Nephron progenitor cell (in vitro differentiated cells): ENCODE data around the gene ARHGEF1.
A peak's percentile ranks its signal among the peaks of the same experiment; 100 is the strongest.

ENCODE experiments used
- DNase-seq: peaks from one replicate; pipeline ENCODE4 v3.0.0; 2021
- H3K27ac Mint-ChIP-seq: 2 replicates; pipeline ENCODE4 v1.8.0; 2021; ENCODE audit warnings: mild to moderate bottlenecking, moderate library complexity, mixed read lengths
- H3K27me3 Mint-ChIP-seq: 2 replicates; pipeline ENCODE4 v1.8.0; 2021; ENCODE audit warnings: mild to moderate bottlenecking, low read depth, mixed read lengths; ENCODE audit not compliant: poor library complexity
- H3K36me3 Mint-ChIP-seq: 2 replicates; pipeline ENCODE4 v1.8.0; 2021; ENCODE audit warnings: low read depth, mixed read lengths
- H3K4me1 Mint-ChIP-seq: 2 replicates; pipeline ENCODE4 v1.8.0; 2021; ENCODE audit warnings: mixed read lengths
- H3K4me3 Mint-ChIP-seq: 2 replicates; pipeline ENCODE4 v1.8.0; 2021; ENCODE audit warnings: mild to moderate bottlenecking, moderate library complexity, mixed read lengths
- H3K9me3 Mint-ChIP-seq: 2 replicates; pipeline ENCODE4 v1.8.0; 2021; ENCODE audit warnings: mild to moderate bottlenecking, moderate library complexity, mixed read lengths
- CTCF ChIP-seq: fragments of 200-600 bp; sonication (generic); IDR thresholded peaks from 2 replicates; pipeline ENCODE4 v1.5.0; 2021; ENCODE audit warnings: antibody characterized with exemption

Gene ARHGEF1

GRCh38 chr19:41882568-41883462 is at the start of gene ARHGEF1:
Gene ARHGEF1, plus strand, starts transcription at chr19:41883184. Its CDS starts 4,899 bp downstream, at chr19:41888083.
- no peak within 1 kb of the TSS for H3K27ac Mint-ChIP-seq
- no peaks in the 10 kb centered on the region for H3K9me3 Mint-ChIP-seq
- H3K36me3 Mint-ChIP-seq, result no peaks in the 10 kb centered on the region
- TF ChIP-seq CTCF, result no peak
- peaks cover 50% of the 10 kb centered on the region for H3K27me3 Mint-ChIP-seq
- H3K4me3 Mint-ChIP-seq, result peak within 1 kb of the TSS; percentile 94
- DNase-seq, result peak; percentile 63
- peaks cover 49% of the 10 kb centered on the region for H3K4me1 Mint-ChIP-seq

GRCh38 chr19:41837981-41838708 is 44.8 kb upstream of the ARHGEF1 start:
- no peak overlapping the region for H3K27ac Mint-ChIP-seq
- no peak overlapping the region for H3K4me3 Mint-ChIP-seq

GRCh38 chr19:41839211-41839610 is 43.8 kb upstream of the ARHGEF1 start:
- H3K27me3 Mint-ChIP-seq, result peaks cover 50% of the 10 kb centered on the region
- no peaks in the 10 kb centered on the region for H3K36me3 Mint-ChIP-seq
- H3K27ac Mint-ChIP-seq, result no peak overlapping the region
- H3K4me1 Mint-ChIP-seq, result no peaks in the 10 kb centered on the region
- peaks cover 17% of the 10 kb centered on the region for H3K9me3 Mint-ChIP-seq
- H3K4me3 Mint-ChIP-seq, result no peak overlapping the region
- no peak for TF ChIP-seq CTCF
- DNase-seq, result no peak

More at GRCh38 chr19:41837981-41838708, 44.8 kb upstream of the ARHGEF1 start:
- H3K9me3 Mint-ChIP-seq, result peaks cover 6% of the 10 kb centered on the region
- H3K4me1 Mint-ChIP-seq, result no peaks in the 10 kb centered on the region
- TF ChIP-seq CTCF, result no peak
- H3K27me3 Mint-ChIP-seq, result peaks cover 41% of the 10 kb centered on the region
- no peaks in the 10 kb centered on the region for H3K36me3 Mint-ChIP-seq
- DNase-seq, result no peak

DNA sequence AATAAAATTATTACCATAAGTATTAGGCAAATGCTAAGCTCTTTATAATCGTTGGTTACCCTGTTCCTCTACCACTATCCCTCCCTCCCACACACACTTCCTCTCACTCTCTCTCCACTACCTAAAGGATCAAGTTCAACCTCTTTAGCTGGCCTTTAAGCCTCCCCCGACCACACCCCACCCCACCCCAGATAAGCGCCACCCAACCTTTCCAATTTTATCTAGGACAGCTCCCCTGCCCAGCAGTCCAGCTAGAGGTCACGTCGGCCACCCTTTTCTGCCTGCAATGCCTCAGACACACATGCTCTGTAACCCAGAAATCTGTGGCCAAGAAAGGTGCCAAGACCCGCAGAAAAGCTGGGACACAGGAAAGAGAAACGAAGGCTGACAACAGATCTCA is 39.6 kb upstream of the ARHGEF1 start:
- H3K27ac Mint-ChIP-seq, result no peak overlapping the region
- no peaks in the 10 kb centered on the region for H3K36me3 Mint-ChIP-seq
- no peak for TF ChIP-seq CTCF
- peaks cover 30% of the 10 kb centered on the region for H3K9me3 Mint-ChIP-seq
- no peaks in the 10 kb centered on the region for H3K4me1 Mint-ChIP-seq
- H3K4me3 Mint-ChIP-seq, result no peak overlapping the region
- DNase-seq, result no peak
- H3K27me3 Mint-ChIP-seq, result peaks cover 52% of the 10 kb centered on the region

DNA sequence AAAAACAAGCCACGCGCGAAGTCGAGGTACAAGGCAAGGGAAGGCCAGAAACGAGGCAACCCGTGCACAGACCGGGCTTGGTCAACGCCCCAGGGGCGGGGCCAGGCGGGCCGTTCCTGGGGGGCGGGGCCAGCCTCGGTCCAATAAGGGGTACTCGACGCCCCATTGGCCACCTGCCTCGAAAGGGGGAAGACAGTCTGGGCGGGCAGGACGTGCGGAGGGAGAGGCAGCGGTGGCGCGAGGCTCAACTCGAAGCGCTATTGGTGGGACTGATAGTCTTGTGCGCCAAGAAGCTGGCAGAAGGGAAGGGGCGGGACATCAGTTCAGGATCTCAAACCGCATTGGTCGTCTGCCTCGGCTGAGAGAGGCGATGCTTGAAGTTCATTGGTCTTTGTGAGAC is 38.4 kb upstream of the ARHGEF1 start, which contains the start of gene LYPD4:
TSS of gene LYPD4 (minus strand) at position 83 of the 400 bp plus-strand sequence. CDS start 5,398 bp downstream, outside the sequence.
- Mint-ChIP-seq H3K9me3 (peaks cover 30% of the 10 kb centered on the region), H3K4me3 (no peak within 1 kb of the TSS), H3K36me3 (no peaks in the 10 kb centered on the region), H3K4me1 (no peaks in the 10 kb centered on the region), H3K27me3 (peaks cover 49% of the 10 kb centered on the region), H3K27ac (no peak within 1 kb of the TSS)
- DNase-seq, result no peak
- no peak for TF ChIP-seq CTCF

GRCh38 chr19:41845001-41845050 is 38.2 kb upstream of the ARHGEF1 start, which contains the start of gene DMRTC2:
Gene DMRTC2, plus strand, starts transcription at chr19:41845042. Its CDS starts 2,387 bp downstream, at chr19:41847429.
- H3K4me1 Mint-ChIP-seq, result no peaks in the 10 kb centered on the region
- H3K4me3 Mint-ChIP-seq, result no peak within 1 kb of the TSS
- TF ChIP-seq CTCF, result no peak
- peaks cover 30% of the 10 kb centered on the region for H3K9me3 Mint-ChIP-seq
- H3K27me3 Mint-ChIP-seq, result peaks cover 49% of the 10 kb centered on the region
- no peak for DNase-seq
- H3K36me3 Mint-ChIP-seq, result no peaks in the 10 kb centered on the region
- no peak within 1 kb of the TSS for H3K27ac Mint-ChIP-seq
